Suppressor macrophage treated with lipopolysaccharide for 1 hour (primary cell): Measurements from ENCODE around the gene MED12.

Source experiments
- DNase-seq, 3 donors: peaks; one replicate each; pipeline ENCODE4 v3.0.0-alpha.2; 2020 to 2022

The MED12 gene

DNA sequence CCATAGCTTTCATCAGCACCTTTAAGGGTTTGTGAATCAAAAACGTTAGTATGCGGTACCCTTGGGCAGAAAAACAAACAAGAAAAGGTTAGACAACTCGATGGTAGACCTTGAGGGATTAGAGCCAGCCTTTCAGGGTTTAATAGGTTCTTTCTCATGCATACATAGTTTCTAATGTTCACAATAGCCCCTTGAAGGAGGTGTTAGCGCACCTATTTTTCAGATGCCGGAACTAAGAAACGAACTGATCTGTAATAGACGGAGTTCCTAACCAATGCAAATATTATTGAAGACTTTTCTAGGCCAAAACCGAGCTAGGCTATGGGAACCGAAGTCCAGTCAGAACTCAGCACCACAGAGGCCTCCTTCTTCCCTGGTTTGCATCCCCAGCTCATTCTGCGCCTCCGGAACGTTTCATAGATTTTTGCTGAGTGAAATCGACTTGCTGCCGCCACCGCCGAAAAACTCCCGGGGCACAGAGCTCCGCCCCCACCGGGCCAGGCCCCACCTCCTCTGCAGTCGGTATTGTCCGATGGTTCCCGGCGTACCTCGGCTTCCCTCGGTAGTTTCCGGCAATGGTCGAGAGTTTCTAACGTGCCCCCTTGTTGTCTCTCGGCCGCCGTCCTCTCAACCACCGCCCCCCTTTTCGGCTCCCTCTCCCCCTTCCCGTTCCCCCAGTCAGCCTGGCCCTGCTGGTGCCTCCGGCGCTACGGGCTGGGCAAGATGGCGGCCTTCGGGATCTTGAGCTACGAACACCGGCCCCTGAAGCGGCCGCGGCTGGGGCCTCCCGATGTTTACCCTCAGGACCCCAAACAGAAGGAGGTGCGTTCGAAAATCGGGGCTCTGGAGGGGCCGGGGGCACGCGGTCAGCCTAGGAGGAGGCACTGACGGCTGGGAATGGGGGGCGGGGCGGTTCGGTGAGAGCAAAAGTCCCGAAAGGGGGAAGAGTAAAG, at the start of gene MED12:
MED12 (plus strand) TSS at position 565 of the 953 bp plus-strand sequence; CDS start at position 724, 159 bp downstream.
- DNase-seq: peak; percentile 71 to 84 (median 74)

DNA sequence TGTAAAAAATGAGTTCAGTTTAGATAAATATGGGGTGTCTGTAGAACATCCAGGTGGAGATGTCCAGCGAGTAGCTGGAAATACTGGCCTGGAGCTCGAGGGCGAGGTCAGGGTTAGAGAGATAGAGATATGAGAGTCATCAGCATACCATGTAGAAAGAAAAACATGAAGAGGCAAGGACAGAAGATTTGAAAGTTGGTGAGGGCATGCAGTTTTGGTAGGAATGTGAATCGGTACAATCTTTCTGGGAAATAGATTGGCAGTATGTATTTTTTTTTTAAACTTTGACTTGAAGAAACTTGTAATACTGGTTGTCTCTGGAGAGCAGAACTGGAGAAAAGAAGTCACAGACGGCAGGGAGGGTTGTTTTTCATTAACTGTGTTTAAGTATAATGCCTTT, 47.9 kb upstream of the MED12 start:
- DNase-seq: no peak

DNA sequence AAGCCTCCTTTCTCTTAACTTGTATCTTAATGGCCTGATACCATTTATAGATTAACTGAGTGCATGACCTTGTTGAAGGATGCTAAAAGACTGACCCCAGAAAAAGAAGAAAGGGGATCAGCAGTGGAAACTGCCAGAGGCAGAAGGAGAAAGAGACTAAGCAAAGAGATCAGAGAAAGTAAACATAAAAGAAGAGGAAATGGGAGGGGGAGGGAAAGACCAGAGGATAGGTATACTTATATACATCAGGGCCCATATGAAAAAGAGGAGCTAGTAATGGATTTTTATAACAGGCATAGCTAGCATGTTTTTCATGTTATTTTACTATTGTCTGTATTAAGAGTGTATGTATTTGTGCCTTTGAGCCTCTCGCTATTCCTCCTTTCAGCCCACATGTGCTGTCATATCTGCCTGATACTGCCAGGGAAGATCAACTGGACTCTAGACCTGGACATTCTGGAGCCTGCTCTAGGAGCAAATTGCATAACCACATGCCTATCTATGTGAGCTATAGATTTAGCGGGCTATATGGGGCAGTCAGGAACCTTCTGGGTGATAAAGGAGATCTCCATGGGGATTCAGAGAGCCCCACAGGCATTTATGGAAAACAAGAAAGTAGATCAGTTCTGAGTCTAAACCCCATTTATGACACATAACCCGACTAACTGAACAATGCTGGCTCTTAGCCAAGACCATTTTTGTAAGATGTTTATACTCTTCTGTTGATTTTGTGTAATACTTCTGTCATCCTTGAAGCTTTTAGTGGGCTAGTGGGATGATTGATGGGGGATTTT, 36.9 kb upstream of the MED12 start:
- DNase-seq: no peak

DNA sequence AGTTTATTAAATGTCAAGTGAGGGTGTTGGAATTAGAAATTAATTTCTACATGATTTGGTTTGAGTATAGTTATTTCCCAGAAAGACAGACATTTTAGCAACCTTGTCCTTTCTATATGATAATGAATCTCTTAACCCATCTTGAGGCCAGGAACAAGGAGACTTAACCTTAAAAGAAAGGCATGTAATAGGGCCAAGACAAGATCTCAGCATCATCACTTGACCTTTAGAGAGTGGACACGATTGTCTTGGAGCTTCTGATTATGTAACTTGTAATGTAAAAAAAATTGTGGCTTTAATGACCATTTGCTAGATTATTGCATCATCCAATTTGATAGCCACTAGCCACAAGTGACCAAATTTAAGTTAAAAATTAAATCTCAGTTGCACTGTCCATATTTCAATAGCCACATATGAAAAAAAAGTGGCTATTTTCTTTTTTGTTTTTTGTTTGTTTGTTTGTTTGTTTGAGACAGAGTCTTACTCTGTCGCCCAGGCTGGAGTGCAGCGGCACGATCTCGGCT, 36.2 kb upstream of the MED12 start:
- DNase-seq: no peak

DNA sequence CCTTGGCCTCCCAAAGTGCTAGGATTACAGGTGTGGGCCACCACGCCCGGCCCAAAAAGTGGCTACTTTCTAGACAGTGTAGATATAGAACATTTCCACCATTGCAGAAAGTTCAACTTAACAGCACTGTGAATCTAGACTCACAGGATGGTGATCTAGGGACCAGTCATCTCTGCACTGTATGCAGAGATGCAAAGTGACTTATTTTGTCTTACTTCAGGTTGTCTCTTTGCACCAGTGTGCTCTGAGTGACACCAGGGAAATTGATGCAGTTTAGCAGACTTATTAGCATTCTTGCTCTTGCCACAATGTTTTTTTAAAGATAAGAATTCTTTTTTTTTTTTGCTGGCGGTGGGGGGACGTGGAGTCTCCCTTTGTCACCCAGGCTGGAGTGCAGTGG, 35.6 kb upstream of the MED12 start:
- no peak for DNase-seq

DNA sequence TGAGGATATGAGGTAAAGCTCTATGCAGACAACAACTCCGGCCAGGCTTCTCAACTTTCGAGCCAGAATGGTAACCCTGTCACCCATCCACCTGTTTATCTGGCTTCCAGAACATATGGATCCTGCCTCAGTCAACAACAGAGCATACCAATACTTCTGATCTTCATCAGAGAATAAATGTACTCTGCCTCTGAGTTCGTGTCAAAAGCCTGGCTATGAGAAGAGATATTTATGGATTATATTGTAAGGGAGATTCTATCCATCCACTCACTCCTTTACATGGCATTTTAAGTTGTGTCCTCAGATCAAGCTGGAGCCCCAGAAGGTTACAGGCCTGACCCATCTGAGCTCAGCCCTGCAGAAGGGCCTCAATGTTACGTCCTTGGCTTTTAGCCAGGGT, 32.5 kb upstream of the MED12 start:
- no peak for DNase-seq

DNA sequence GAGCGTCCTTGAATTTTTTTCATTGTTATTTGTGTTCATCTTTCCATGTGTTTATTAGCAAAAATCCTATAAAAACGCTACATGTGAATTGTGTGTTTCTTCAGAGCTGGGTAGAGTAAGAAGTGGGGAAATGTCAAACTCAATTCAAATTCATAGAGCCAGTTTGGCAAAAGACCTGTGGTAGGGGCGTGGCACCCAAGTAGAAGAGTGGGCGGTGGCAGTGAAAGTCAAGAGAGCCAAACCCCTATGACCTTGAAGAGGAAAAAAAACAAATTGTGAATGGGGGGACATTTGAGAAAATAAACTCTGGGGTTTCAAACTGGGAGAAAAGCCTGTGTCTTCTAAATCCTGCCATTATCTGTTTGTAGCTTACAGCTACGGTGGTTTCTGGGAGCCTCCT, 27.1 kb upstream of the MED12 start:
- DNase-seq: no peak

DNA sequence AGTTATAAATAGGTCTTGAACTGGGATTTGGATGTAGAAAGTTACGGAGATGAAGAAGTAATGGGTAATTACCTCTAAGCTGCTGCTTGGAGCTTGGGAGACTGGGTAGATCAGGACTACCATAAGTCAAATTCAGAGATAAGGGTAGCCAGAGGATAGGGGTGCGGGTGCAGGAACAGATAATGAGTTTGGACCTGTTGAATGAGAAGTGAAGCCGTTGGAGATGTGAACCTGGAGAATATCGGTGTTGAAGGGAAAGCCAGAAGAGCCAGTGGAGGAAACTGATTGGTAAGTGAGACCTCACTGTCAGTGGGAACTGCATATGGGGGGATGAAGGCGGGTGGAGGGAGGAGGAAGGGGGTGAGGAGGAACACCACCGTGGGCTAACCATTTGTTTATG, 23.4 kb upstream of the MED12 start:
- no peak for DNase-seq

DNA sequence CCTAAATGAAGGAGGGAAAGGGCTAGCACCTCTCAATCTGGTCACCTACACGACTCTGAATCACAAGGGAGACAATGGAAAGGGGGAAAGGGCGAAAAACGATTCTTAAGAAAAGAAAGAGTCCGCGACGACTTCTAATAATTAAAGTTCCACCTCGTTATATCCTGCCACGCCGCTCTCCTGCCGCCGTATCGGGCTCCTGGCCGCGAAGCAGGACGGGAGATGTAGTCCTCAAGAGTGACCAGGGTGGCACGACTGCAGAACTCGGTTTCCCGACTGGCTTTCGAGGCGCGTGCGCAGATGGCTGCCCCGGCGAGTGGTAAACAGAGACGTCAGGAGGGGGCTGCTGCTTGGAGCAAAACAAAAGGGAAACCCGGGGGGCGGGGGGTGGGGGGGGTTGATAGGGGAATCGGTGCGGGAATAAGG, 22.8 kb upstream of the MED12 start, which contains the start of gene FOXO4:
FOXO4 (plus strand) TSS at position 297 of the 426 bp plus-strand sequence. CDS start 678 bp downstream, outside the sequence.
- peak; percentile 87 to 91 (median 89) for DNase-seq

DNA sequence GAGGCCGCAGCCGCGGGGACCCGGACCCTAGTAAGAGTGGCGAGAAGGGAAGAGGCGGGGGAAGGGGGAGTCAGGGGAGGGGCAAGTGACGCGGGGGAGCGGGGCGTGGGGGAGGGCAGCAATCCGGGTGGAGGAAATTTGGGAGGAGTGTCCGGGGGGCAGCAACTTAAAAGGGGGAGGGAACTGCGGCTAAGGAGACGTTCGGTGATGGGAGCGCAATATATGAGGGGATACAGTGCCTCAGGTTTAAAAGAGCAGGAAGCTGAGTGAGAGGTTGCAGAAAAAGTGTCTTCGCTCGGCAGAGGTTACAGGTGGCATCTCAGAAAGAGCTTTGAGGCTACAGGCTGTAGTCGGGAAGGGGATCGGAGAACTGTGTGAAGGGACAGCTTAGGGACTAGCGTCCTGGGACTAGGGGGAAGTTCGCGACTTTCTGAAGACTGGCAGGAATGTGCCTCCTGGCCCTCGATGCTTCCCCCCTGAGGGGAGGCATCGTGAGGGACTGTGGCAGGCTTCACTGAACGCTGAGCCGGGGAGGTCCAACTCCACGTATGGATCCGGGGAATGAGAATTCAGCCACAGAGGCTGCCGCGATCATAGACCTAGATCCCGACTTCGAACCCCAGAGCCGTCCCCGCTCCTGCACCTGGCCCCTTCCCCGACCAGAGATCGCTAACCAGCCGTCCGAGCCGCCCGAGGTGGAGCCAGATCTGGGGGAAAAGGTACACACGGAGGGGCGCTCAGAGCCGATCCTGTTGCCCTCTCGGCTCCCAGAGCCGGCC, 22.2 kb upstream of the MED12 start:
- peak in 1 of 3 donors; percentile 29 for DNase-seq

DNA sequence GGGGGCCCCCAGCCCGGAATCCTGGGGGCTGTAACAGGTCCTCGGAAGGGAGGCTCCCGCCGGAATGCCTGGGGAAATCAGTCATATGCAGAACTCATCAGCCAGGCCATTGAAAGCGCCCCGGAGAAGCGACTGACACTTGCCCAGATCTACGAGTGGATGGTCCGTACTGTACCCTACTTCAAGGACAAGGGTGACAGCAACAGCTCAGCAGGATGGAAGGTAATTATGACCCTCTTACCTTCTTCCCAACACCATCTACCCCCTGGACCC, 21.7 kb upstream of the MED12 start:
- no peak for DNase-seq

DNA sequence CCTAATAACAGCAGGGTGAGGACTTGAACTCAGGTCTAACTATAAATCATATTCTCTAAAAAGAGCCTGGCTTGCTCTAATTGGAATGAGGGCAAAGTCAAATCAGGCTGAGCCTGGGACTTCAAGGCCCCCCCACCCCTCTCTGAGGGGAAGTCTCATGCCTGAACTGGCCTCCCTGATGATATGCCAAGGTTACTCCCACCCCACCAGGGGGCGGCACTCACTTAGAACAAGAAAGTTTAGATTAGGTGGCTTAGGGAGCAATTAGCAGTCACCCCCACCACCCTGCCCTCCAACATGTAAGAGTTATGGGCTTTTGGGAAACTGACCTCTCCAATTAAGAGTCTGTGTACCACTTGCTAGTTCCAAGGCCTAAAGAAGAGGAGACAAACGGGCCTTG, 20.1 kb upstream of the MED12 start:
- peak; percentile 73 to 88 (median 79) for DNase-seq

DNA sequence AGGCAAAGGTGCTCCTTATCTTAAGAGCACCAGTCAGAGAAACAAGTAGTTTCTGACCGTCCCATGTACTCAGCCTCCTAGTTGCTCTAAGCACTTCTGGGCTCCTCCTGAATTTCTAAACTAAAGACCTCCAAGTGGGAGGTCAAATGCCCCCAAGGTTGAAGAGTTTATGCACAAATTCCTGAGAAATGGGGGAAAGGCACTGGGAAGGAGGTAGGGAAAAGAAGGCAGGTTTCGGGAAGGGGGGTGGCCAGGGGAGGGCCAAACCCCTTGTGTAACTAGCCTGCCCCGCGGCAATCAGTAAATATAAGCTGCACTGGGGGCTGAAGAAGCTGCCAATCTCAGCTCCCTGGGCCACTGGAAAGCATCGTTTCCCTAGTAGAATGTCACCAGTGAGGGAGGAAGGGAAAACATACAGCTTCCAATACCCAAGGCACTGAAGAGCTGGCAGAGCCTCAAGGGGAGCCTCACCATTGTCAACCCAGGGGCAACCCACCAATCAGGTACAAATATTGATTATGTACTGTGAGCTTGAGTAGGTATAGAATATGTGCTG, 19.4 kb upstream of the MED12 start:
- DNase-seq: no peak

DNA sequence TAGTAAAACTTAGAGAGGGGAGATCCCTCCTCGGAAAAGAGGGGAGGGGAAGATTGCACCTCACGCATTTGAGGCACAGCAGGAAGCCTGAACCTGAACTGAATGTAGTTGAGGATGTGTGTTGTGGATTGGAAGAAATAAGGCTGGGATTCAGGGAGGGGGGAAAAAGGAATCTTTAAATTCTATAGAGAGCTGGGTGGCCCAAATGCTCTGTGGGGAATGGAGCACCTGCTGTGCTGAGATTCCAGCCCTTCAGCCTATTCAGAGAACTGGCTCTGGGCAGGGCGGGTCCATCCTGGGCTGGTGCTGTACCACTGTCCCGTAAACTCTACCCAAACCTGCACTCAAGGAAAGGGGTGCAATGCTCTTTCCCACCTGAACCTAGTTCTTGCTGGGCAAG, 18.7 kb upstream of the MED12 start:
- DNase-seq: no peak

DNA sequence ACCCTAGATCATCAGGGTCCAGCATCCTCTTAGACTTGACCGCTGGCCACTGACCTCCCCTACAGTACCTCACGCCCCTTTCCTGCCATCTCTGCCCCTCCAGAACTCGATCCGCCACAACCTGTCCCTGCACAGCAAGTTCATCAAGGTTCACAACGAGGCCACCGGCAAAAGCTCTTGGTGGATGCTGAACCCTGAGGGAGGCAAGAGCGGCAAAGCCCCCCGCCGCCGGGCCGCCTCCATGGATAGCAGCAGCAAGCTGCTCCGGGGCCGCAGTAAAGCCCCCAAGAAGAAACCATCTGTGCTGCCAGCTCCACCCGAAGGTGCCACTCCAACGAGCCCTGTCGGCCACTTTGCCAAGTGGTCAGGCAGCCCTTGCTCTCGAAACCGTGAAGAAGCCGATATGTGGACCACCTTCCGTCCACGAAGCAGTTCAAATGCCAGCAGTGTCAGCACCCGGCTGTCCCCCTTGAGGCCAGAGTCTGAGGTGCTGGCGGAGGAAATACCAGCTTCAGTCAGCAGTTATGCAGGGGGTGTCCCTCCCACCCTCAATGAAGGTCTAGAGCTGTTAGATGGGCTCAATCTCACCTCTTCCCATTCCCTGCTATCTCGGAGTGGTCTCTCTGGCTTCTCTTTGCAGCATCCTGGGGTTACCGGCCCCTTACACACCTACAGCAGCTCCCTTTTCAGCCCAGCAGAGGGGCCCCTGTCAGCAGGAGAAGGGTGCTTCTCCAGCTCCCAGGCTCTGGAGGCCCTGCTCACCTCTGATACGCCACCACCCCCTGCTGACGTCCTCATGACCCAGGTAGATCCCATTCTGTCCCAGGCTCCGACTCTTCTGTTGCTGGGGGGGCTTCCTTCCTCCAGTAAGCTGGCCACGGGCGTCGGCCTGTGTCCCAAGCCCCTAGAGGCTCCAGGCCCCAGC, 17.6 kb upstream of the MED12 start:
- no peak for DNase-seq

DNA sequence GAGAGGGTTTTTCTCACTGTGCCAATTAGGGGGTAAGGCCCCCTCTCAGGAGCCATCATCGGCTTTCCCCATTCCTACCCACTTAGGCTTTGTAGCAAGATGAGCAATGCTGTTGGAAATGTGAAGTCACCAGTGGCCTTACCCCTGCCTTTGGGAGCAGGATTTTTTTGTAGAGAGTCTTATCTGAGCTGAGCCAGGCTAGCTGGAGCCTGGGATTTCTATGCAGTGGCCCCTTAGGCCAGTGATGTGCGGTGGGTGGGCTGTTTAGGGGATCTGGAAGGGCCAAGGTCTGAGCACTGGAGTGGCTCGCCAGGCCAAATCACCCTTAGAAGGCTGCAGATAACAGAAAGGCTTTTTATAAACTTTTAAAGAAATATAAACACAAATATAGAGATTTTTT, 16.1 kb upstream of the MED12 start:
- DNase-seq: peak in 1 of 3 donors; percentile 24

DNA sequence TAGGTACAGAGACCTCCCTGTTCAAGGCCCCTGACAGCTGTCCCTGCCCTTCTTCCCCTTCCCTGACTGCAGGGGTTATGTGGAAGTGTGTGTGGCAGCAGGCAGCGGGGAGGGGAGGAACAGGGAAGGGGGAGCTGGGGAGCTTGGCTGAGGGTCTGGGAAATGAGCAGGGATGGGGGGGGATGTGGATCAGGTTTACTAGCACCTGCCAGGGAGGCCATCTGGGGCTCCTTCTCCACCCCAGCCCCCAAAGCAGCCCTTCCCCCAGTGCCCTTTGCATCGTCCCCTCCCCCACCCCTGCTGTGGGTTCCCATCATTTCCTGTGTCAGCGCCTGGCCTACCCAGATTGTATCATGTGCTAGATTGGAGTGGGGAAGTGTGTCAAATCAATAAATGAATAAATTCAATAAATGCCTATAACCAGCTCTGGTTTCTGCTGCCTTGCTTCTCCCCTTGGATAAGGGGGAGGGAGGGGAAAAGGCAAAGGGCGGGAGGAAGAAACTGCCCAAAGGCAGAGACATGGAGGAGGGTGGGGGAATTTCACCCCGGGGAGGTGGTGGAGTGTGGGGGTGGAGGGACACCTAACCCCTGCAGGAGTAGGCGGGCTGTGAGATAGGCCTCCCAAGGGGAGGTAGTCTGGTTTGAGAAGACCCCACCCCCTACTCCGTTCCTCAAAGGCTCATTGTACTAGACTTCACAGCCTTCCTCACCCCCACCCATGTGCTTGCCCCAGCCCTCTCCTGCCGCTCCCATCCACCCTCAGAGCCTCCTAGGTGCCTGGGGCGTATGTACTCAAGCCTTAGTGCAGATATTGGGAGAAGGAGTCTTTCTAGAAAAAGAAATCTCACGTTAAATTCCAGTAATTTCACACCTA, 15.0 kb upstream of the MED12 start:
- peak in 1 of 3 donors; percentile 32 for DNase-seq

DNA sequence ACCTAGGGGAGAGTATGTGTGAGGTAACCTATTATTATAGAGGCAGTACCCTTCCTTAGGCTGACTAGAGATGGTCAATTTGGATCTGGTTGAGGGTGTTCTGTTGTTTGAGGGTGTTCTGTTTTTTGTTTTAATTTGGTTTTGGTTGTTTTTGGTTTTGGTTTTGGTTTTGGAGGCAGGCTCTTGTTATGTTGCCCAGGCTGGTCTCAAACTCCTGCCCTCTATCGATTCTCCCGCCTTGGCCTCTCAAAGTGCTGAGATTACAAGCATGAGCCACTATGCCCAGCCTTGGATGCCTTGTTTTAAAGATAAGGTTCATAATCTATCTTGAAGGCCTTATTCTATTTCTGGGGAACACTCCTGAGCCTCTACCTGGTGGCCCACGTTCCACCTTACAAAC, 12.8 kb upstream of the MED12 start:
- DNase-seq: no peak

DNA sequence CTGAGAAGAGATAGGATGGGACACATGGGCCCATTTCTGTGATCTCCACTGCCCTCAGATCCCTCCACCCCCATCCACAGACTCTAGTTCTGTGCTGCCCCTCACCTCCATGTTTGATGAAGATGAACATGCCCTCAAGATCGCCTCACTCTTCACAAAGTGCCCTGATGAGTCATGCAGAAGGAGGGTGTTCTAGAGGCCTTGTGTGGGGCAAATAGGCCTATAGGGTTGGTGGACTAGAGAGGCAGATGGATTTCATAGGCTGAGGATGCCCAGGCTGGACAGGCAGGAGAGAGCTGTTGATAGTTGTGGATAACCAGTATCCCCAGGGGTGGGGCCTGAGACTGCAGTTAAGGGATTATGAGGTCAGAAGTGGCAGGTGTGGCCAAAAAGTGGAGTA, 12.0 kb upstream of the MED12 start, which contains the start of gene CXorf65:
CXorf65 (minus strand) TSS at position 314 of the 400 bp plus-strand sequence; CDS start at position 130, 184 bp downstream.
- DNase-seq: peak; percentile 21 to 38 (median 38)

DNA sequence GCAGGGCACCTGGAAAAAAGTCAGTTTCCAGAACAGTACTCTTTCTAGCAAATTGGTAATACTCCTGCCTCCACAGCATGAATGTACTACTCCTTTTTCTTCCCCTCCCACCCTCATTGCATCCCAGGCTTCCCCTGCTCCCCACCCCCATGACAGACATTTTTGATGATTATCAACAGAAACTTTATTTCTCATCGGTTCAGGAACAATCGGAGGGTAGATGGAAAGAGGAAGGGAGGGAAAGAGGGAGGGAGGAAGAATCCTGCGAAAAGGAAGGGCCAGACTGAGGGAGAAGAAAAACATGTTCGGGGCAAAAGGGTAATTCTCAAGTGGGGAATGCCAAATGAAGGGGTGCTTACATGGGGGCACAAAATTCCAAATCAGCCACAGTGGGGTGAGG, 11.2 kb upstream of the MED12 start:
- DNase-seq: no peak
